ENCODE results near the gene LIPC.

GRCh38 chr15:58569455-58569854 lies 137.7 kb downstream of the LIPC start:
- TF ChIP-seq CTCF (IDR thresholded peaks at IDR 0.05) (no peak), POLR2A (IDR thresholded peaks at IDR 0.05) (no peak)

All from thyroid gland (tissue), 4 donors.